GM23338 (cell line): Measurements from ENCODE around the gene TP53BP1. TPM values are rescaled to one million over a fixed set of nuclear protein-coding genes. Genes with fewer than 3 reads are reported as not detected.

Experiments used
- ATAC-seq: fragments of 200-7000 bp; cut with Tn5 transposase; 3 replicates; pipeline ENCODE4 v1.9.1; 2020
- DNase-seq: peaks from one replicate; pipeline ENCODE4 v3.0.0-alpha.2; 2015; ENCODE audit warnings: low spot score
- H2AFZ ChIP-seq: fragments of 200-600 bp; sonication (generic); 2 replicates; pipeline ENCODE4 v1.8.0; 2016; ENCODE audit warnings: antibody characterized with exemption, mild to moderate bottlenecking, moderate library complexity
- H3F3A ChIP-seq: fragments of 200-600 bp; sonication (generic); replicated peaks from 2 replicates; pipeline ENCODE4 v1.8.0; 2017; ENCODE audit warnings: antibody characterized with exemption, mixed run types, low read depth
- H3K27ac ChIP-seq: fragments of 200-600 bp; sonication (generic); 2 replicates; pipeline ENCODE4 v1.6.1; 2016; ENCODE audit warnings: low read depth
- H3K27me3 ChIP-seq: fragments of 200-600 bp; sonication (generic); 2 replicates; pipeline ENCODE4 v1.8.0; 2016; ENCODE audit warnings: mild to moderate bottlenecking, mixed run types, moderate library complexity; ENCODE audit not compliant: insufficient read depth
- H3K36me3 ChIP-seq: fragments of 200-600 bp; sonication (generic); 2 replicates; pipeline ENCODE4 v1.8.0; 2016; ENCODE audit warnings: mild to moderate bottlenecking; ENCODE audit not compliant: insufficient read depth
- H3K4me1 ChIP-seq: fragments of 200-600 bp; sonication (generic); 2 replicates; pipeline ENCODE4 v1.8.0; 2016; ENCODE audit warnings: mild to moderate bottlenecking, moderate library complexity; ENCODE audit not compliant: insufficient read depth
- H3K4me2 ChIP-seq: fragments of 200-600 bp; sonication (generic); 2 replicates; pipeline ENCODE4 v1.7.1; 2017; ENCODE audit warnings: mixed run types
- H3K4me3 ChIP-seq: fragments of 200-600 bp; sonication (generic); 2 replicates; pipeline ENCODE4 v1.6.1; 2016; ENCODE audit warnings: mixed run types
- H3K79me2 ChIP-seq: fragments of 200-600 bp; sonication (generic); replicated peaks from 2 replicates; pipeline ENCODE4 v1.8.0; 2017; ENCODE audit warnings: mild to moderate bottlenecking; ENCODE audit not compliant: insufficient read depth
- H3K9me2 ChIP-seq: fragments of 200-600 bp; sonication (generic); 2 replicates; pipeline ENCODE4 v1.8.0; 2017; ENCODE audit not compliant: insufficient read depth
- H4K20me1 ChIP-seq: fragments of 200-600 bp; sonication (generic); replicated peaks from 2 replicates; pipeline ENCODE4 v1.8.0; 2017; ENCODE audit warnings: mild to moderate bottlenecking; ENCODE audit not compliant: insufficient read depth
- H3K27ac Mint-ChIP-seq: 2 replicates; pipeline ENCODE4 v1.8.0; 2020; ENCODE audit warnings: inconsistent platforms, mild to moderate bottlenecking, moderate library complexity, mixed read lengths
- H3K27me3 Mint-ChIP-seq: 3 replicates; pipeline ENCODE4 v1.8.0; 2022; ENCODE audit warnings: low read depth, mild to moderate bottlenecking, moderate library complexity, mixed read lengths, inconsistent platforms; ENCODE audit not compliant: insufficient read depth, poor library complexity
- H3K36me3 Mint-ChIP-seq: 3 replicates; pipeline ENCODE4 v1.8.0; 2021; ENCODE audit warnings: low read depth, mild to moderate bottlenecking, inconsistent platforms, moderate library complexity, mixed read lengths
- H3K4me1 Mint-ChIP-seq: 3 replicates; pipeline ENCODE4 v1.8.0; 2020; ENCODE audit warnings: mild to moderate bottlenecking, inconsistent platforms, mixed read lengths
- H3K4me3 Mint-ChIP-seq: 3 replicates; pipeline ENCODE4 v1.8.0; 2021; ENCODE audit warnings: moderate library complexity, mild to moderate bottlenecking, inconsistent platforms, mixed read lengths
- H3K9me3 Mint-ChIP-seq: 3 replicates; pipeline ENCODE4 v1.8.0; 2020; ENCODE audit warnings: moderate library complexity, mild to moderate bottlenecking, inconsistent platforms, mixed read lengths
- CREB1 ChIP-seq: fragments of 250-450 bp; sonication (Bioruptor Pico); IDR thresholded peaks from 2 replicates; pipeline ENCODE4 v1.5.0; 2020; ENCODE audit warnings: low read depth, mild to moderate bottlenecking, moderate library complexity
- CTCF ChIP-seq, 2 experiments: fragments of 200-600 bp in 1 of 2; sonication (generic) in 1 of 2; conservative IDR thresholded peaks; 2 replicates each; pipeline versions ENCODE4 v1.5.1 to v1.6.1; 2016 to 2017; ENCODE audit warnings: antibody characterized with exemption in 2 of 2, low read depth in 2 of 2, mild to moderate bottlenecking in 2 of 2, moderate library complexity in 1 of 2
- ETS1 ChIP-seq: IDR thresholded peaks from 2 replicates; pipeline ENCODE4 v1.6.1; 2016; ENCODE audit warnings: antibody characterized with exemption
- EZH2 ChIP-seq: fragments of 200-600 bp; sonication (generic); IDR thresholded peaks from one replicate; pipeline ENCODE4 v1.8.0; 2017; ENCODE audit warnings: antibody characterized with exemption, mild to moderate bottlenecking, low read depth; ENCODE audit not compliant: unreplicated experiment
- EZH2phosphoT487 ChIP-seq: fragments of 200-600 bp; sonication (generic); IDR thresholded peaks from one replicate; pipeline ENCODE4 v1.8.1; 2018; ENCODE audit warnings: antibody characterized with exemption; ENCODE audit not compliant: unreplicated experiment
- JUNB ChIP-seq: IDR thresholded peaks from one replicate; pipeline ENCODE4 v1.6.1; 2016; ENCODE audit warnings: antibody characterized with exemption; ENCODE audit not compliant: unreplicated experiment
- NANOG ChIP-seq: IDR thresholded peaks from 2 replicates; pipeline ENCODE4 v1.6.1; 2016; ENCODE audit warnings: antibody characterized with exemption, borderline replicate concordance
- POLR2AphosphoS5 ChIP-seq: IDR thresholded peaks from 2 replicates; pipeline ENCODE4 v1.6.1; 2016; ENCODE audit warnings: antibody characterized with exemption, low read depth
- REST ChIP-seq: IDR thresholded peaks from one replicate; pipeline ENCODE4 v1.6.1; 2018; ENCODE audit warnings: antibody characterized with exemption; ENCODE audit not compliant: unreplicated experiment
- STAT1 ChIP-seq: IDR thresholded peaks from one replicate; pipeline ENCODE4 v1.6.1; 2016; ENCODE audit warnings: antibody characterized with exemption; ENCODE audit not compliant: unreplicated experiment
- polyA plus RNA-seq: library from polyadenylated mRNA; unstranded; fragments of >200 nt; fragmentation: Nextera tagmentation; extraction: Ambion mirVana; gene quantifications from 2 replicates; pipeline ENCODE4 v1.2.1, GENCODE V29; 2016
- total RNA-seq: library from RNA; depleted of rRNA; stranded (reverse); fragments of >200 nt; shearing (Covaris generic); gene quantifications from 2 replicates; pipeline ENCODE4 v1.2.3, GENCODE V29; 2014

The TP53BP1 gene
- total and polyA plus RNA-seq, 2 experiments from 2014 or later, result 17.7 to 81.3 TPM

GRCh38 chr15:43370975-43371974 is 121.7 kb downstream of the TP53BP1 start, which contains the start of the genes TUBGCP4 and ZSCAN29 (continued):
- TF ChIP-seq NANOG (no peak), EZH2phosphoT487 (no peak), POLR2AphosphoS5 (peak; percentile 75), STAT1 (no peak), CTCF (conservative IDR thresholded peaks at IDR 0.05; ENCODE audit: low read depth in 2 of 2) (peak; percentile 51 to 72), JUNB (no peak), ETS1 (no peak; the same call in 1 of the 2 replicates)

GRCh38 chr15:43370310-43370974 is 122.5 kb downstream of the TP53BP1 start:
- Histone ChIP-seq H3K79me2 (peaks cover 55% of the 10 kb centered on the region), H3K4me3 (peak overlapping the region; percentile 99), H3K36me3 (peaks cover 21% of the 10 kb centered on the region; the same call in 1 of the 2 replicates), H3K27me3 (no peaks in the 10 kb centered on the region), H4K20me1 (peaks cover 18% of the 10 kb centered on the region), H2AFZ (peak overlapping the region; percentile 98), H3K9me2 (no peaks in the 10 kb centered on the region), H3K27ac (no peak overlapping the region), H3K4me1 (peaks cover 15% of the 10 kb centered on the region), H3K4me2 (peak overlapping the region; percentile 100), H3F3A (0 out of 2 replicates have a peak, but pooled peaks cover 5% of the 10 kb centered on the region)
- peak; percentile 62 for ATAC-seq
- Mint-ChIP-seq H3K36me3 (peaks cover 46% of the 10 kb centered on the region), H3K9me3 (no peaks in the 10 kb centered on the region), H3K4me1 (peaks cover 25% of the 10 kb centered on the region; the same call in 2 of the 3 replicates), H3K4me3 (peak overlapping the region; percentile 99), H3K27me3 (peaks cover 13% of the 10 kb centered on the region), H3K27ac (peak overlapping the region; percentile 79)
- TF ChIP-seq EZH2, result no peak
- TF ChIP-seq CREB1 (CRISPR knock-in tag), result no peak
- peak; percentile 57 for TF ChIP-seq REST
- DNase-seq, result peak; percentile 66
